ENCODE data around the gene HMCN1. TPM values are rescaled to one million over a fixed set of nuclear protein-coding genes. Genes with fewer than 3 reads are reported as not detected.

Gene HMCN1
- total and polyA plus RNA-seq, 2 experiments from 2014 or later: 1.6 to 8.7 TPM

DNA sequence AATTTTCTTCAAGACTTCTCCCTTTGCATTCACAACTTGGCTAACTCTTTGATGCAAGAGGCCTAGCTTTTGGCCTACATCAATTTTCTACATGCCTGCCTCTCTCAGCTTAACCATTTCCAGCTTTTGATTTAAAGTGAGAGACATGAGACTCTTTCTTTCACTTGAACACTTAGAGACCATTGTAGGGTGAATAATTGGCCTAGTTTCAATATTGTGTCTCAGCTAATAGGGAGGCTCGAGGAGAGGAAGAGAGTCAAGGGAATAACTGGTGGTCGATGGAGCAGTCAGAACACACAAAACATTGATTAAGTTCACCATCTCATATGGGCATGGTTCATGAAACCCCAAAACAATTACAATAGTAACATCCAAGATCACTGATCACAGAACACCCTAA, 415.4 kb downstream of the HMCN1 start:
- Histone ChIP-seq H4K20me1 (replicated peaks; ENCODE audit: insufficient read depth) (no peaks in the 10 kb centered on the region), H3K4me1 (ENCODE audit: insufficient read depth) (no peaks in the 10 kb centered on the region), H3K27me3 (ENCODE audit: insufficient read depth) (no peaks in the 10 kb centered on the region), H3F3A (replicated peaks; ENCODE audit: low read depth) (no peaks in the 10 kb centered on the region), H3K4me3 (no peak overlapping the region), H3K9me2 (ENCODE audit: insufficient read depth) (peaks cover 4% of the 10 kb centered on the region; the same call in 1 of the 2 replicates), H3K4me2 (no peak overlapping the region), H2AFZ (no peak overlapping the region), H3K79me2 (replicated peaks; ENCODE audit: insufficient read depth) (no peaks in the 10 kb centered on the region), H3K27ac (ENCODE audit: low read depth) (no peak overlapping the region), H3K36me3 (ENCODE audit: insufficient read depth) (no peaks in the 10 kb centered on the region)
- Mint-ChIP-seq H3K27ac (no peak overlapping the region), H3K4me1 (no peaks in the 10 kb centered on the region), H3K9me3 (no peaks in the 10 kb centered on the region), H3K36me3 (ENCODE audit: low read depth) (0 out of 3 replicates have a peak, but pooled peaks cover 3% of the 10 kb centered on the region), H3K4me3 (no peak overlapping the region), H3K27me3 (ENCODE audit: insufficient read depth, low read depth, poor library complexity) (no peaks in the 10 kb centered on the region)
- TF ChIP-seq, protein P1, sequence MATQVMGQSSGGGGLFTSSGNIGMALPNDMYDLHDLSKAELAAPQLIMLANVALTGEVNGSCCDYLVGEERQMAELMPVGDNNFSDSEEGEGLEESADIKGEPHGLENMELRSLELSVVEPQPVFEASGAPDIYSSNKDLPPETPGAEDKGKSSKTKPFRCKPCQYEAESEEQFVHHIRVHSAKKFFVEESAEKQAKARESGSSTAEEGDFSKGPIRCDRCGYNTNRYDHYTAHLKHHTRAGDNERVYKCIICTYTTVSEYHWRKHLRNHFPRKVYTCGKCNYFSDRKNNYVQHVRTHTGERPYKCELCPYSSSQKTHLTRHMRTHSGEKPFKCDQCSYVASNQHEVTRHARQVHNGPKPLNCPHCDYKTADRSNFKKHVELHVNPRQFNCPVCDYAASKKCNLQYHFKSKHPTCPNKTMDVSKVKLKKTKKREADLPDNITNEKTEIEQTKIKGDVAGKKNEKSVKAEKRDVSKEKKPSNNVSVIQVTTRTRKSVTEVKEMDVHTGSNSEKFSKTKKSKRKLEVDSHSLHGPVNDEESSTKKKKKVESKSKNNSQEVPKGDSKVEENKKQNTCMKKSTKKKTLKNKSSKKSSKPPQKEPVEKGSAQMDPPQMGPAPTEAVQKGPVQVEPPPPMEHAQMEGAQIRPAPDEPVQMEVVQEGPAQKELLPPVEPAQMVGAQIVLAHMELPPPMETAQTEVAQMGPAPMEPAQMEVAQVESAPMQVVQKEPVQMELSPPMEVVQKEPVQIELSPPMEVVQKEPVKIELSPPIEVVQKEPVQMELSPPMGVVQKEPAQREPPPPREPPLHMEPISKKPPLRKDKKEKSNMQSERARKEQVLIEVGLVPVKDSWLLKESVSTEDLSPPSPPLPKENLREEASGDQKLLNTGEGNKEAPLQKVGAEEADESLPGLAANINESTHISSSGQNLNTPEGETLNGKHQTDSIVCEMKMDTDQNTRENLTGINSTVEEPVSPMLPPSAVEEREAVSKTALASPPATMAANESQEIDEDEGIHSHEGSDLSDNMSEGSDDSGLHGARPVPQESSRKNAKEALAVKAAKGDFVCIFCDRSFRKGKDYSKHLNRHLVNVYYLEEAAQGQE (IDR thresholded peaks at IDR 0.05; ENCODE audit: unreplicated experiment): no peak
- no peak for TF ChIP-seq EZH2phosphoT487 (IDR thresholded peaks at IDR 0.05; ENCODE audit: unreplicated experiment)
- TF ChIP-seq EZH2 (IDR thresholded peaks at IDR 0.05; ENCODE audit: low read depth, unreplicated experiment): no peak
- TF ChIP-seq, protein P2, sequence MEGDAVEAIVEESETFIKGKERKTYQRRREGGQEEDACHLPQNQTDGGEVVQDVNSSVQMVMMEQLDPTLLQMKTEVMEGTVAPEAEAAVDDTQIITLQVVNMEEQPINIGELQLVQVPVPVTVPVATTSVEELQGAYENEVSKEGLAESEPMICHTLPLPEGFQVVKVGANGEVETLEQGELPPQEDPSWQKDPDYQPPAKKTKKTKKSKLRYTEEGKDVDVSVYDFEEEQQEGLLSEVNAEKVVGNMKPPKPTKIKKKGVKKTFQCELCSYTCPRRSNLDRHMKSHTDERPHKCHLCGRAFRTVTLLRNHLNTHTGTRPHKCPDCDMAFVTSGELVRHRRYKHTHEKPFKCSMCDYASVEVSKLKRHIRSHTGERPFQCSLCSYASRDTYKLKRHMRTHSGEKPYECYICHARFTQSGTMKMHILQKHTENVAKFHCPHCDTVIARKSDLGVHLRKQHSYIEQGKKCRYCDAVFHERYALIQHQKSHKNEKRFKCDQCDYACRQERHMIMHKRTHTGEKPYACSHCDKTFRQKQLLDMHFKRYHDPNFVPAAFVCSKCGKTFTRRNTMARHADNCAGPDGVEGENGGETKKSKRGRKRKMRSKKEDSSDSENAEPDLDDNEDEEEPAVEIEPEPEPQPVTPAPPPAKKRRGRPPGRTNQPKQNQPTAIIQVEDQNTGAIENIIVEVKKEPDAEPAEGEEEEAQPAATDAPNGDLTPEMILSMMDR (conservative IDR thresholded peaks at IDR 0.05; ENCODE audit: low read depth in 2 of 2): no peak
- TF ChIP-seq, protein P3, sequence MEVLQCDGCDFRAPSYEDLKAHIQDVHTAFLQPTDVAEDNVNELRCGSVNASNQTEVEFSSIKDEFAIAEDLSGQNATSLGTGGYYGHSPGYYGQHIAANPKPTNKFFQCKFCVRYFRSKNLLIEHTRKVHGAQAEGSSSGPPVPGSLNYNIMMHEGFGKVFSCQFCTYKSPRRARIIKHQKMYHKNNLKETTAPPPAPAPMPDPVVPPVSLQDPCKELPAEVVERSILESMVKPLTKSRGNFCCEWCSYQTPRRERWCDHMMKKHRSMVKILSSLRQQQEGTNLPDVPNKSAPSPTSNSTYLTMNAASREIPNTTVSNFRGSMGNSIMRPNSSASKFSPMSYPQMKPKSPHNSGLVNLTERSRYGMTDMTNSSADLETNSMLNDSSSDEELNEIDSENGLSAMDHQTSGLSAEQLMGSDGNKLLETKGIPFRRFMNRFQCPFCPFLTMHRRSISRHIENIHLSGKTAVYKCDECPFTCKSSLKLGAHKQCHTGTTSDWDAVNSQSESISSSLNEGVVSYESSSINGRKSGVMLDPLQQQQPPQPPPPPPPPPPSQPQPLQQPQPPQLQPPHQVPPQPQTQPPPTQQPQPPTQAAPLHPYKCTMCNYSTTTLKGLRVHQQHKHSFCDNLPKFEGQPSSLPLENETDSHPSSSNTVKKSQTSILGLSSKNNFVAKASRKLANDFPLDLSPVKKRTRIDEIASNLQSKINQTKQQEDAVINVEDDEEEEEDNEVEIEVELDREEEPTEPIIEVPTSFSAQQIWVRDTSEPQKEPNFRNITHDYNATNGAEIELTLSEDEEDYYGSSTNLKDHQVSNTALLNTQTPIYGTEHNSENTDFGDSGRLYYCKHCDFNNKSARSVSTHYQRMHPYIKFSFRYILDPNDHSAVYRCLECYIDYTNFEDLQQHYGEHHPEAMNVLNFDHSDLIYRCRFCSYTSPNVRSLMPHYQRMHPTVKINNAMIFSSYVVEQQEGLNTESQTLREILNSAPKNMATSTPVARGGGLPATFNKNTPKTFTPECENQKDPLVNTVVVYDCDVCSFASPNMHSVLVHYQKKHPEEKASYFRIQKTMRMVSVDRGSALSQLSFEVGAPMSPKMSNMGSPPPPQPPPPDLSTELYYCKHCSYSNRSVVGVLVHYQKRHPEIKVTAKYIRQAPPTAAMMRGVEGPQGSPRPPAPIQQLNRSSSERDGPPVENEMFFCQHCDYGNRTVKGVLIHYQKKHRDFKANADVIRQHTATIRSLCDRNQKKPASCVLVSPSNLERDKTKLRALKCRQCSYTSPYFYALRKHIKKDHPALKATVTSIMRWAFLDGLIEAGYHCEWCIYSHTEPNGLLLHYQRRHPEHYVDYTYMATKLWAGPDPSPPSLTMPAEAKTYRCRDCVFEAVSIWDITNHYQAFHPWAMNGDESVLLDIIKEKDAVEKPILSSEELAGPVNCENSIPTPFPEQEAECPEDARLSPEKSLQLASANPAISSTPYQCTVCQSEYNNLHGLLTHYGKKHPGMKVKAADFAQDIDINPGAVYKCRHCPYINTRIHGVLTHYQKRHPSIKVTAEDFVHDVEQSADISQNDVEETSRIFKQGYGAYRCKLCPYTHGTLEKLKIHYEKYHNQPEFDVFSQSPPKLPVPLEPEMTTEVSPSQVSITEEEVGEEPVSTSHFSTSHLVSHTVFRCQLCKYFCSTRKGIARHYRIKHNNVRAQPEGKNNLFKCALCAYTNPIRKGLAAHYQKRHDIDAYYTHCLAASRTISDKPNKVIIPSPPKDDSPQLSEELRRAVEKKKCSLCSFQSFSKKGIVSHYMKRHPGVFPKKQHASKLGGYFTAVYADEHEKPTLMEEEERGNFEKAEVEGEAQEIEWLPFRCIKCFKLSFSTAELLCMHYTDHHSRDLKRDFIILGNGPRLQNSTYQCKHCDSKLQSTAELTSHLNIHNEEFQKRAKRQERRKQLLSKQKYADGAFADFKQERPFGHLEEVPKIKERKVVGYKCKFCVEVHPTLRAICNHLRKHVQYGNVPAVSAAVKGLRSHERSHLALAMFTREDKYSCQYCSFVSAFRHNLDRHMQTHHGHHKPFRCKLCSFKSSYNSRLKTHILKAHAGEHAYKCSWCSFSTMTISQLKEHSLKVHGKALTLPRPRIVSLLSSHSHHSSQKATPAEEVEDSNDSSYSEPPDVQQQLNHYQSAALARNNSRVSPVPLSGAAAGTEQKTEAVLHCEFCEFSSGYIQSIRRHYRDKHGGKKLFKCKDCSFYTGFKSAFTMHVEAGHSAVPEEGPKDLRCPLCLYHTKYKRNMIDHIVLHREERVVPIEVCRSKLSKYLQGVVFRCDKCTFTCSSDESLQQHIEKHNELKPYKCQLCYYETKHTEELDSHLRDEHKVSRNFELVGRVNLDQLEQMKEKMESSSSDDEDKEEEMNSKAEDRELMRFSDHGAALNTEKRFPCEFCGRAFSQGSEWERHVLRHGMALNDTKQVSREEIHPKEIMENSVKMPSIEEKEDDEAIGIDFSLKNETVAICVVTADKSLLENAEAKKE (CRISPR knock-in tag; IDR thresholded peaks at IDR 0.05): no peak
- TF ChIP-seq ZNF331 (CRISPR knock-in tag; IDR thresholded peaks at IDR 0.05; ENCODE audit: low read depth): no peak
- TF ChIP-seq, protein P4, sequence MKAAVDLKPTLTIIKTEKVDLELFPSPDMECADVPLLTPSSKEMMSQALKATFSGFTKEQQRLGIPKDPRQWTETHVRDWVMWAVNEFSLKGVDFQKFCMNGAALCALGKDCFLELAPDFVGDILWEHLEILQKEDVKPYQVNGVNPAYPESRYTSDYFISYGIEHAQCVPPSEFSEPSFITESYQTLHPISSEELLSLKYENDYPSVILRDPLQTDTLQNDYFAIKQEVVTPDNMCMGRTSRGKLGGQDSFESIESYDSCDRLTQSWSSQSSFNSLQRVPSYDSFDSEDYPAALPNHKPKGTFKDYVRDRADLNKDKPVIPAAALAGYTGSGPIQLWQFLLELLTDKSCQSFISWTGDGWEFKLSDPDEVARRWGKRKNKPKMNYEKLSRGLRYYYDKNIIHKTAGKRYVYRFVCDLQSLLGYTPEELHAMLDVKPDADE (IDR thresholded peaks at IDR 0.05): no peak
- TF ChIP-seq STAT1 (IDR thresholded peaks at IDR 0.05; ENCODE audit: unreplicated experiment): no peak
- no peak for TF ChIP-seq CREB1 (CRISPR knock-in tag; IDR thresholded peaks at IDR 0.05; ENCODE audit: low read depth)
- no peak for TF ChIP-seq JUNB (IDR thresholded peaks at IDR 0.05; ENCODE audit: unreplicated experiment)
- TF ChIP-seq POLR2AphosphoS5 (IDR thresholded peaks at IDR 0.05; ENCODE audit: low read depth): no peak
- no peak for TF ChIP-seq ZNF114 (CRISPR knock-in tag; IDR thresholded peaks at IDR 0.05)
- no peak for TF ChIP-seq NANOG (IDR thresholded peaks at IDR 0.05; ENCODE audit: borderline replicate concordance)
- ATAC-seq (no peak), DNase-seq (ENCODE audit: low spot score) (no peak)
